Superior temporal gyrus (tissue), 1 donor: ENCODE results near the gene SRRM1.

ENCODE experiments used
- DNase-seq: peaks from one replicate; pipeline ENCODE4 v3.0.0-alpha.2; 2016; ENCODE audit errors: extremely low spot score

SRRM1 gene

GRCh38 chr1:24642481-24643362 lies at the start of gene SRRM1:
TSS of gene SRRM1 (plus strand) at chr1:24643302. CDS start at chr1:24643327, 25 bp downstream.
- peak; percentile 99 for DNase-seq

GRCh38 chr1:24594328-24594598 lies 48.8 kb upstream of the SRRM1 start:
- no peak for DNase-seq

- no peak for DNase-seq
Measured at GRCh38 chr1:24596401-24596880, 46.7 kb upstream of the SRRM1 start.

GRCh38 chr1:24599265-24599664 lies 43.8 kb upstream of the SRRM1 start:
- DNase-seq = no peak

GRCh38 chr1:24600551-24600950 lies 42.6 kb upstream of the SRRM1 start:
- DNase-seq = no peak

GRCh38 chr1:24605534-24606295 lies 37.4 kb upstream of the SRRM1 start:
- DNase-seq = no peak

- DNase-seq = no peak
Measured at GRCh38 chr1:24606296-24606605, 36.9 kb upstream of the SRRM1 start.

GRCh38 chr1:24606621-24607020 lies 36.5 kb upstream of the SRRM1 start:
- DNase-seq = no peak

GRCh38 chr1:24609949-24610517 lies 33.1 kb upstream of the SRRM1 start:
- DNase-seq = no peak

GRCh38 chr1:24619376-24619775 lies 23.7 kb upstream of the SRRM1 start:
- peak; percentile 89 for DNase-seq

GRCh38 chr1:24620678-24621077 lies 22.4 kb upstream of the SRRM1 start:
- no peak for DNase-seq

GRCh38 chr1:24621121-24621520 lies 22.0 kb upstream of the SRRM1 start:
- no peak for DNase-seq

GRCh38 chr1:24622218-24622617 lies 20.9 kb upstream of the SRRM1 start:
- DNase-seq = no peak

GRCh38 chr1:24632832-24633175 lies 10.3 kb upstream of the SRRM1 start:
- DNase-seq = no peak

GRCh38 chr1:24635195-24635843 lies 7.8 kb upstream of the SRRM1 start:
- peak; percentile 95 for DNase-seq

GRCh38 chr1:24636661-24637357 lies 6.3 kb upstream of the SRRM1 start:
- DNase-seq = no peak

- no peak for DNase-seq
Measured at GRCh38 chr1:24639094-24639493, 4.0 kb upstream of the SRRM1 start.

GRCh38 chr1:24639881-24640280 lies 3.2 kb upstream of the SRRM1 start:
- DNase-seq = peak; percentile 73

GRCh38 chr1:24640288-24640687 lies 2.8 kb upstream of the SRRM1 start:
- DNase-seq = no peak

- peak; percentile 14 for DNase-seq
Measured at GRCh38 chr1:24641646-24642151, 1.4 kb upstream of the SRRM1 start.

- DNase-seq = no peak
Measured at GRCh38 chr1:24643363-24644099, 429 bp downstream of the SRRM1 start.
